Measurements from ENCODE around the gene CRIM1. TPM values are rescaled to one million over a fixed set of nuclear protein-coding genes. Genes with fewer than 3 reads are reported as not detected.

CRIM1 gene
- total RNA-seq, 2 donors from 2014 or later: 217 to 465 TPM

DNA sequence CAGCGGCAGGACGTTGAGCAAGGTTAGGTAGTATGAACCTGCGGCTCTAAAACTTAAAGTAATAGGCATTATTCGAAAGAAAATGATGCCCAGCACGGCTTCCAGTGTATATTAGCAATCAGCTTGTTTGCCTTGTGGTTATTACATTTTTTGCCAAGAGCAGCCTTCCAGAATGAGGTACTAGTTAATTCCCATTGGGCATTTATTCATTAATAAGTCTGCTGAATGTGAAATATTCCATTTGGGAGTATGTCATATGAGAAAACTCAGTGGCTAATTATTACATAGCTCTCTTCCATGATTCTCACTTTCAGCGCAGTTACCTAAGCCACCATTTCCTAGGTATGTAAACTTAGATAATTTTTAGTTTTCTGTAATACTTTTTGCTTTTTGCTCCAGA, 12.9 kb downstream of the CRIM1 start:
- DNase-seq (ENCODE audit: low spot score) (no peak), ATAC-seq (ENCODE audit: insufficient number of reproducible peaks, low FRiP score, low read depth) (no peak)
- H3K4me1 ChIP-seq (ENCODE audit: control insufficient read depth in 1 of 2, low read depth in 2 of 2): peaks cover 83 to 98% of the 10 kb centered on the region in 2 donors
- H3K9me3 ChIP-seq: no peaks in the 10 kb centered on the region
- TF ChIP-seq, protein P1, sequence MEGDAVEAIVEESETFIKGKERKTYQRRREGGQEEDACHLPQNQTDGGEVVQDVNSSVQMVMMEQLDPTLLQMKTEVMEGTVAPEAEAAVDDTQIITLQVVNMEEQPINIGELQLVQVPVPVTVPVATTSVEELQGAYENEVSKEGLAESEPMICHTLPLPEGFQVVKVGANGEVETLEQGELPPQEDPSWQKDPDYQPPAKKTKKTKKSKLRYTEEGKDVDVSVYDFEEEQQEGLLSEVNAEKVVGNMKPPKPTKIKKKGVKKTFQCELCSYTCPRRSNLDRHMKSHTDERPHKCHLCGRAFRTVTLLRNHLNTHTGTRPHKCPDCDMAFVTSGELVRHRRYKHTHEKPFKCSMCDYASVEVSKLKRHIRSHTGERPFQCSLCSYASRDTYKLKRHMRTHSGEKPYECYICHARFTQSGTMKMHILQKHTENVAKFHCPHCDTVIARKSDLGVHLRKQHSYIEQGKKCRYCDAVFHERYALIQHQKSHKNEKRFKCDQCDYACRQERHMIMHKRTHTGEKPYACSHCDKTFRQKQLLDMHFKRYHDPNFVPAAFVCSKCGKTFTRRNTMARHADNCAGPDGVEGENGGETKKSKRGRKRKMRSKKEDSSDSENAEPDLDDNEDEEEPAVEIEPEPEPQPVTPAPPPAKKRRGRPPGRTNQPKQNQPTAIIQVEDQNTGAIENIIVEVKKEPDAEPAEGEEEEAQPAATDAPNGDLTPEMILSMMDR (IDR thresholded peaks at IDR 0.05): no peak
- no peaks in the 10 kb centered on the region for H3K27me3 ChIP-seq (replicated peaks; ENCODE audit: insufficient read depth)
- H3K4me3 ChIP-seq: peak overlapping the region; percentile 15
- H3K27ac ChIP-seq: peak overlapping the region in 1 of 2 donors; percentile 36
- no peaks in the 10 kb centered on the region for H3K36me3 ChIP-seq

DNA sequence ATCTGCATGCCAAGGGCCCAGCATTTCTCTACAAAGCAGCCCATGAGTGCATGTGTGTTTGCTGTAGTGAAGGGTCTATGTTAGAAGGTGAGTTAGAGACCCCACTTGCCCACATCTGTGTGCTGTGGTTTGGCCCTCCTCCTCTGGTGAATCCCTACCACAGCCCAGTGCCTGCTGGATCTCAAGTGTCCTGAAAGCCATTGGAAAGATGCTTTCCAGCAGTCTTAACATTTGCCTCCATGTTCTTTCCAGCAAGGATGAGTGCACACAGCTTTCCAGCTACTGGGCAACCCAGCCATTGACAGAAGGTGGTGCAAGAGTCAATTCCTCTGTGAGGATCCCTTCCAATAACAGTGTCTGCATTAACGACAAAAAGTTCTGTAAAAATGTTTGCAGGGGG, 13.6 kb downstream of the CRIM1 start:
- H3K9me3 ChIP-seq: no peaks in the 10 kb centered on the region
- H3K4me3 ChIP-seq: no peak overlapping the region
- peak overlapping the region in 1 of 2 donors; percentile 12 for H3K27ac ChIP-seq
- no peaks in the 10 kb centered on the region for H3K36me3 ChIP-seq
- H3K4me1 ChIP-seq (ENCODE audit: control insufficient read depth in 1 of 2, low read depth in 2 of 2): peaks cover 80 to 98% of the 10 kb centered on the region in 2 donors
- no peak for ATAC-seq (ENCODE audit: insufficient number of reproducible peaks, low FRiP score, low read depth)
- TF ChIP-seq, protein P1 (IDR thresholded peaks at IDR 0.05): no peak
- no peaks in the 10 kb centered on the region for H3K27me3 ChIP-seq (replicated peaks; ENCODE audit: insufficient read depth)
- DNase-seq (ENCODE audit: low spot score): no peak

DNA sequence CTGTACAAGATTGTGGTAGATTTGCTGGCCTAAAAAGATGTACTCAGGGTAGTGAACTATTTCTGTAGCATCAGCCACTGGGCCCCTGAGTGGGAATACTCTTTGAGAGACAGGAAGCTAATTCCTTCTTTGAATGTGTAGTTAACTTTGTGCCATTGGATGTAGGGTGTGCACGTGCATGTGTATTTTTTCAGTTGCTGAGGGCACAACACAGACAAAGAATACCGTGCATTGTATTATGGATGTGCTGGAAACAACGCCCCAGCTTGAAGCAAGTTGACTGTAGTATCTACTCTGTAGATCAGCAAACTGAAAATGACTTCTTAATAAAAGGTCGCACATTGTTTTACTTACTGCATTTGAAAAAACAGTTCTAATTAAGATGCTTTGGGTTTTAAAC, 14.1 kb downstream of the CRIM1 start:
- Histone ChIP-seq H3K36me3 (no peaks in the 10 kb centered on the region), H3K27ac (no peak overlapping the region), H3K27me3 (replicated peaks; ENCODE audit: insufficient read depth) (no peaks in the 10 kb centered on the region), H3K9me3 (no peaks in the 10 kb centered on the region), H3K4me1 (ENCODE audit: control insufficient read depth in 1 of 2, low read depth in 2 of 2) (peaks cover 76 to 100% of the 10 kb centered on the region in 2 donors), H3K4me3 (no peak overlapping the region)
- DNase-seq (ENCODE audit: low spot score): no peak
- no peak for ATAC-seq (ENCODE audit: insufficient number of reproducible peaks, low FRiP score, low read depth)
- TF ChIP-seq, protein P1 (IDR thresholded peaks at IDR 0.05): no peak

DNA sequence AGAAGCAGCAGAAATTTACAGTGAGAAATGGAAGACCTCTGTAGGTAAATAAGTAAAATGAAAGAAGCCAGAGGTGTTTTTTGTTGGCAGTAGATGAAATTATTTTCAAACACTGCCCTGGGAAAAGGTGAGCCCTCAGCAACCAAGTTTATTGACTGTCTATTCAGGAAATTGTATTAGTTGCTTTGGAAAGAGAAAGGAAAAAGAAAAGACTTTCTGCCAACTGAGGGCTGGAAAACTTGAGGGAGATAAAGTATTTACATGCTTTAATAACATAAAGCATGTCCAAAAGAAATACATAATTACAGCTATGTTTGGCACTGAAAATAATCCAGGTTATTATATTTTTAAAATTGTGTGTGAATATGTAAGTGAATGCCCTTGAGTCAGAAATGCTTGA, 14.7 kb downstream of the CRIM1 start:
- Histone ChIP-seq H3K4me1 (ENCODE audit: control insufficient read depth in 1 of 2, low read depth in 2 of 2) (peaks cover 76 to 100% of the 10 kb centered on the region in 2 donors), H3K36me3 (no peaks in the 10 kb centered on the region), H3K4me3 (no peak overlapping the region), H3K27me3 (replicated peaks; ENCODE audit: insufficient read depth) (no peaks in the 10 kb centered on the region), H3K9me3 (no peaks in the 10 kb centered on the region), H3K27ac (peak overlapping the region in 1 of 2 donors; percentile 51)
- no peak for DNase-seq (ENCODE audit: low spot score)
- ATAC-seq (ENCODE audit: insufficient number of reproducible peaks, low FRiP score, low read depth): no peak
- TF ChIP-seq, protein P1 (IDR thresholded peaks at IDR 0.05): no peak

DNA sequence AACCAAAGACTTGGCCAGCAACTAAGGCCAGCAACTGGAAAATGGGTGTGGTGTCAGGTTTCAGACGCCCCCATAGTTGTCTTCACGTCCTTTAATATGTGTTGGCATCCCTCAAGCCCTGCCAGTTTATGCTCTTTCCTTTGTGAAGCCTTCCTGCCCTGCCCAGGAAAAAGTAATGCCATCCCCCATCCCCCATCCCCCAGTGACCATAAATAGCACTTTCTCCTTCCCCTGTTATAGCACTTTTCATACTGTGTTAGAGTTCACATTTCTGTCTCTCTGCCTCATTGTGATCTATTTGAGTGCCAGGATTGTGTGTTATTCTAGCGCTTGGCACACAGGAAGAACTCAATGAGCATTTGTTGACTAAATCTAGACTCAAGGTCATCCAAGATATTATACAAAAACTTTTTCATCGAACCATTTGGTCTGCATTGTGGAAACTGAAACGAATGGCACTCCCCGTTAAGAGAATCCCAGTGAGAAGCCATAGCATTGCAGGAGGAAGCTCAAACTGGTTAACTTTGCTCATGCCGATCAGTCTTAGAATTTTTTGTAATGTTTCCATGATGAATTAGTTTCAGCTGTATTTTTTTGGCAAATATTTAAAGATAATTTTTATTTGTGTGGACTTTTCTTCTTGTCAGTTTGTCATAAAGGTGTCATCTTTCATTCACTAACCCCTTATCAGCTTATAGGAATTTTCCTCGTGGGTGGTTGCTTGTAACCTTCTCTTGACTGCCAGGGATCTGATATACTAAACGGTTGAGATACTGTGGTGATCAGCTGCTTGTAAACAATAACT, 15.7 kb downstream of the CRIM1 start:
- H3K4me3 ChIP-seq: peak overlapping the region; percentile 22

More for the DNA sequence above, 15.7 kb downstream of the CRIM1 start:
- TF ChIP-seq, protein P1 (IDR thresholded peaks at IDR 0.05): no peak
- H3K9me3 ChIP-seq: no peaks in the 10 kb centered on the region
- peaks cover 74 to 100% of the 10 kb centered on the region in 2 donors for H3K4me1 ChIP-seq (ENCODE audit: control insufficient read depth in 1 of 2, low read depth in 2 of 2)
- H3K36me3 ChIP-seq: no peaks in the 10 kb centered on the region
- no peak for DNase-seq (ENCODE audit: low spot score)
- ATAC-seq (ENCODE audit: insufficient number of reproducible peaks, low FRiP score, low read depth): peak; percentile 24
- no peaks in the 10 kb centered on the region for H3K27me3 ChIP-seq (replicated peaks; ENCODE audit: insufficient read depth)
- peak overlapping the region; percentile 49 to 51 for H3K27ac ChIP-seq

Data from thoracic aorta (tissue), 2 donors.